Activated T-helper 1 cell treated with anti-CD3 and anti-CD28 coated beads, Interleukin-12 subunit alpha, Interleukin-12 subunit beta, Interleukin-2, Interleukin-4 antibody, amounts not matched to agents 30 ng/mL and 10 ng/mL and 1 ng/mL, durations not matched to agents 14 hours and 24 hours and 36 hours (primary cell): ENCODE measurements around the gene SCN1B. TPM values are rescaled to one million over a fixed set of nuclear protein-coding genes. Genes with fewer than 3 reads are reported as not detected.

ENCODE experiments used
- DNase-seq: peaks from one replicate; pipeline ENCODE4 v3.0.0; 2021; ENCODE audit warnings: low spot score
- H3K27ac Mint-ChIP-seq: one replicate; pipeline ENCODE4 v1.8.0; 2021; ENCODE audit warnings: mild to moderate bottlenecking, mixed read lengths
- H3K27me3 Mint-ChIP-seq: one replicate; pipeline ENCODE4 v1.8.0; 2022; ENCODE audit warnings: mild to moderate bottlenecking, moderate library complexity, mixed read lengths; ENCODE audit not compliant: insufficient read depth
- H3K36me3 Mint-ChIP-seq: one replicate; pipeline ENCODE4 v1.8.0; 2021; ENCODE audit warnings: low read depth, mixed read lengths
- H3K4me1 Mint-ChIP-seq: one replicate; pipeline ENCODE4 v1.8.0; 2021; ENCODE audit warnings: low read depth, mixed read lengths
- H3K4me3 Mint-ChIP-seq: one replicate; pipeline ENCODE4 v1.8.0; 2021; ENCODE audit warnings: mild to moderate bottlenecking, moderate library complexity, mixed read lengths
- H3K9me3 Mint-ChIP-seq: one replicate; pipeline ENCODE4 v1.8.0; 2021; ENCODE audit warnings: mixed read lengths
- intact Hi-C: fragments of 100-400 bp; cut with micrococcal nuclease; formaldehyde crosslinking; loops from one replicate; pipeline ENCODE4 v1.15.1; 2024
- total RNA-seq: library from RNA; stranded (reverse); gene quantifications from 2 replicates; pipeline ENCODE4 v1.2.3, GENCODE V29; 2022

Gene SCN1B
- total RNA-seq, 1 donor from 2014 or later, result 1.2 TPM

DNA sequence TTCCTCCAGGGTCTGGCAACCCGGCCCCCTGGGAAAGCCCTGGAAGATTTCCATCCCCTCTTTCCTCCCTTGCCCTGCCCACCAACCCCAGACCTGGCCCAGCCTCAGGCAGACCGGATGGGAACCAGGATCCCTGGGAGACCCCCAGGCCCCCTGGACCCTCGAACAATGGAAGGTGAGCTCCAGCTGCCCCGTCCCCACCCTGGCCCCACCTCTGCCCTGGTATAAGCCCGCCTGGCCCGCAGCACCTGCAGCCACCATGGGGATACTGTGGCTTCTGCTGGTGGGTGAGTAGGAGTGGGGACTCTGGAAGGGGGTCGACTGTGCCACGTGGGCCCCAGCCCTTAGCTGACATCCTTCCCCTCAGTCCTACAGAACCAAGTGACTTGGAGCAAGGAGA lies 43.7 kb downstream of the SCN1B start:
- Mint-ChIP-seq H3K27ac (no peak overlapping the region), H3K27me3 (peaks cover 2% of the 10 kb centered on the region)
- no peak for DNase-seq

DNA sequence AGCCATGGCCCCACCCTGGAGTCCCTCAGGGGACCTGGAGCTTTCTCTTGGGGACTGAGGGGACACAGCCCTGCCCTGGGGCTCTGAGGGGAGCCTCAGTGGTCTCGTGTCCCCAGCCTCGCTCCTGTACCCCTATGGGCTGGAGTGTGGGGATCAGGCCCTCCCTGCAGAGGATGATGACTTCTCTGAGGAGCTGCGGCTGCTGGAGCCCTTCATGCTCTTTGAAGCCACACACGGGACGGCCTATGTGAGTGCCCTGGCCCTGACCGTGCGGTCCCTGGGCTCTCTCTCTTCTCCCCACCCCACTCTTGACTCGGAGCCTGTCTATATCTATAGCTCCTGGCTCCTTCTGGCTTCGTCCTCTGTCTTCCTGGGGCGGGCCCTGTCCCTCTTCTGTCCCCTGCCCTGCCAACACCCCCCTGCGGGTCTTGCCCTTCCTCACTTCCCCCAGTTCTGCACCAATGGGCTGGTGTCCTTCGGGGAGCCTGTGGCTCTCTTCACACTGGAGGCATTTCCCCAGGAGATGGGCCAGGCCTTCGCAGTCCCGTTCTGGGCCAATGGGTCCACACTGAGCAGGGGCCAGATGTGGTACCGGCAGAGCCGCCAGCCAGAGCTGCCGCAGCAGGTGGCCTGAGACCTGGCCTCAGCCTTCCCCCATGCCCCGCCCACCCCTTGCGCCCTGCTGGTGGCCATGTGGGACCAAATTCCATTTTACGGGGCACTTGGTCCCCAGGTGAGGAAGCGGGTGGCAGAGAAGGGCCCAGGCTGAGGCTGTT lies 44.3 kb downstream of the SCN1B start:
- Mint-ChIP-seq H3K4me3 (no peak overlapping the region), H3K4me1 (no peaks in the 10 kb centered on the region), H3K27me3 (peaks cover 2% of the 10 kb centered on the region), H3K27ac (peak overlapping the region; percentile 52), H3K36me3 (no peaks in the 10 kb centered on the region), H3K9me3 (peaks cover 8% of the 10 kb centered on the region)
- DNase-seq, result no peak
- intact Hi-C loops, result no loop called here

More for the DNA sequence above, 43.7 kb downstream of the SCN1B start:
- Mint-ChIP-seq H3K4me3 (no peak overlapping the region), H3K4me1 (no peaks in the 10 kb centered on the region), H3K36me3 (no peaks in the 10 kb centered on the region), H3K9me3 (peaks cover 8% of the 10 kb centered on the region)
- intact Hi-C loops, result no loop called here

DNA sequence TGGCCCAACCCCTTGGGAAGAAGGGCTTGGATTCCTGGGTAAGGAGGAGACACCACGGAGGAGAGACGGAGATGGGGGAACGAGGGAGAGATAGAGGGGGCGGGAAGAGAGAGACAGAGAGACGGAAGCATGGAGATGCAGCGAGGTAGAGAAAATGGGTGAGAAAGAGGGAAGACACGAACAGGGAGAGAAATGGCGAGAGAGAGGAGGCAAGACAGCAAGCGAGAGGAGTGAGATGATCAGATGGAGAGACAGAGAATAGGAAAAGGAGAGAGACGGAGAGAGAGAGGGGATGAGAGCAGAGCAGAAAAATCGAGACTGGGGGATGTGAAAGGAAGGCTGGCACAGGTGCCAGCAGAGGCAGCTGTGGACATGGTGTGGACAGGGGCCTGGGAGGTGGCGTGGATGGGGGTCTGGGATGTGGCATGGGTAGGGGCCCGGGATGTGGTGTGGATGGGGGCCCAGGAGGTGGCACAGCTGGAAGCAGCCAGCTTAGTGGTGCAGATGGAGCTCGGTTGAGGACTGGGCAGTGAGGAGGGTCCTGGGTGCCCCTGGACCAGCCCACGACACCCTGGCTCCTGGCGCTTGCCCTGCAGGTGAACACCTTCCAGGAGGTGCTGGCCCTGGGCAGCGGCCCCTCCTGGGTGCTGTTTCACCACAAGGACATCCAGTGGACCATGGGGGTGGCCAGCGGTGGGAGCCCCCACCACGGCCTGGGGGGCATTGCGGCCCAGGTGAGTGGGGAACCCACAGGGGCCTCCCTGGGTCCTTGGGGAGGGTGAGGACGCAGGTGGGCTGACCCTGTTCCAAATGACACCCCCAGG lies 45.1 kb downstream of the SCN1B start:
- Mint-ChIP-seq H3K27me3 (no peaks in the 10 kb centered on the region), H3K4me1 (no peaks in the 10 kb centered on the region), H3K36me3 (no peaks in the 10 kb centered on the region), H3K4me3 (no peak overlapping the region), H3K27ac (peak overlapping the region; percentile 52), H3K9me3 (peaks cover 3% of the 10 kb centered on the region)
- DNase-seq, result no peak
- intact Hi-C loops, result no loop called here

- Mint-ChIP-seq H3K4me1 (no peaks in the 10 kb centered on the region), H3K4me3 (no peak overlapping the region), H3K9me3 (no peaks in the 10 kb centered on the region), H3K36me3 (no peaks in the 10 kb centered on the region), H3K27me3 (no peaks in the 10 kb centered on the region), H3K27ac (no peak overlapping the region)
- intact Hi-C loops, result no loop called here
- DNase-seq, result no peak
These were observed 45.7 kb downstream of the SCN1B start for GRCh38 chr19:35076026-35076370.

DNA sequence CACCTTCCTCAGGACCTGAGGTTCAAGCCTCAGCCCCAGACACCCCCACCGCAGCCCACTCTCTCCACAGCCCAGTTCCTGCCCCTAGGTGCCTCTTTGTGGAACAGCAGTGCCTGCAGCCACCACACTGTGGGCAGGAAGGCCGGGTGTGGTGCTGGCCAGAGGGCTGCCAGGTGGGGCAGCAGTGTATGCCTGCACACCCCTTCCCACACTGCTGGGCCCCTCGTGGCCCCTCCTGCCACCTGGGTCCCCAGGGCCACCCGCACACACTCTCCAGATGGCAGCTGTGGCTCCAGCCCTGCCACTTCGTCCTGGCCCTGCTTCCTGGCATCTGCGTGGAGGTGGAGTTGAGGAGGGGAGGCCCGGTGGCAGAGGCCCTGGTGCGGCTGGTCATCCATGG lies 46.4 kb downstream of the SCN1B start:
- no peak overlapping the region for H3K27ac Mint-ChIP-seq
- H3K27me3 Mint-ChIP-seq, result no peaks in the 10 kb centered on the region
- no peak for DNase-seq
- intact Hi-C loops, result no loop called here
- no peaks in the 10 kb centered on the region for H3K4me1 Mint-ChIP-seq
- H3K36me3 Mint-ChIP-seq, result no peaks in the 10 kb centered on the region
- no peak overlapping the region for H3K4me3 Mint-ChIP-seq
- H3K9me3 Mint-ChIP-seq, result no peaks in the 10 kb centered on the region

GRCh38 chr19:35077411-35078223 lies 47.3 kb downstream of the SCN1B start:
- DNase-seq, result no peak
- H3K4me1 Mint-ChIP-seq, result no peaks in the 10 kb centered on the region
- H3K9me3 Mint-ChIP-seq, result no peaks in the 10 kb centered on the region
- no peak overlapping the region for H3K4me3 Mint-ChIP-seq
- intact Hi-C loops, result no loop called here
- no peak overlapping the region for H3K27ac Mint-ChIP-seq
- no peaks in the 10 kb centered on the region for H3K36me3 Mint-ChIP-seq
- H3K27me3 Mint-ChIP-seq, result no peaks in the 10 kb centered on the region

DNA sequence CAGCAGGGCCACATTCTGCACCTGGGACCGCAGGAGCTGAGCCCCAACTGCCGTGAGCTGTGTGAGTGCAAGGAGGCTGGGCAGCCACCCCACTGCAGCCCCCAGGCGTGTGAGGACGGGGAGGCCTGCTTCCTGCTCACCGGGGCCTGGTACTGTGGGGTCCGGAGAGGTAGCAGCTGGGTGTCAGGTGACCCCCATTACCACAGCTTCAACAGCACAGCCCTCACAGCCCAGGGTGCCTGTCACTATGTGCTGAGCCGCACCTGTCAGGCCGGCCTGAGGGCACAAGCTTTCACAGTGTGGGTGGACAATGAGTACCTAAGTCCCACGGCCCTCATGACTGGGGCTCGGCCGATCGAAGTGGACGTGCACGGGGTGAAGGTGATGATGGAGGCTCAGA lies 49.6 kb downstream of the SCN1B start:
- no peak overlapping the region for H3K4me3 Mint-ChIP-seq
- H3K36me3 Mint-ChIP-seq, result no peaks in the 10 kb centered on the region
- no peak for DNase-seq
- intact Hi-C loops, result no loop called here
- no peaks in the 10 kb centered on the region for H3K4me1 Mint-ChIP-seq
- H3K27me3 Mint-ChIP-seq, result no peaks in the 10 kb centered on the region
- H3K27ac Mint-ChIP-seq, result no peak overlapping the region
- no peaks in the 10 kb centered on the region for H3K9me3 Mint-ChIP-seq

- intact Hi-C loops, result no loop called here
- no peak overlapping the region for H3K4me3 Mint-ChIP-seq
- H3K36me3 Mint-ChIP-seq, result no peaks in the 10 kb centered on the region
- H3K27ac Mint-ChIP-seq, result no peak overlapping the region
- H3K27me3 Mint-ChIP-seq, result no peaks in the 10 kb centered on the region
- H3K9me3 Mint-ChIP-seq, result no peaks in the 10 kb centered on the region
- DNase-seq, result no peak
- H3K4me1 Mint-ChIP-seq, result no peaks in the 10 kb centered on the region
These were observed 50.4 kb downstream of the SCN1B start for GRCh38 chr19:35080613-35081170.

- no peaks in the 10 kb centered on the region for H3K9me3 Mint-ChIP-seq
These were observed 50.9 kb downstream of the SCN1B start for GRCh38 chr19:35081201-35081600.

GRCh38 chr19:35083691-35084508 lies 53.6 kb downstream of the SCN1B start:
- H3K4me3 Mint-ChIP-seq, result no peak overlapping the region
- no peaks in the 10 kb centered on the region for H3K27me3 Mint-ChIP-seq
- no peaks in the 10 kb centered on the region for H3K9me3 Mint-ChIP-seq
- DNase-seq, result no peak
- H3K36me3 Mint-ChIP-seq, result no peaks in the 10 kb centered on the region
- H3K4me1 Mint-ChIP-seq, result no peaks in the 10 kb centered on the region
- intact Hi-C loops, result no loop called here
- no peak overlapping the region for H3K27ac Mint-ChIP-seq

More at GRCh38 chr19:35081201-35081600, 50.9 kb downstream of the SCN1B start:
- no peaks in the 10 kb centered on the region for H3K27me3 Mint-ChIP-seq
- no peak for DNase-seq
- intact Hi-C loops, result no loop called here
- H3K4me3 Mint-ChIP-seq, result no peak overlapping the region
- H3K4me1 Mint-ChIP-seq, result no peaks in the 10 kb centered on the region
- no peaks in the 10 kb centered on the region for H3K36me3 Mint-ChIP-seq
- no peak overlapping the region for H3K27ac Mint-ChIP-seq

GRCh38 chr19:35084509-35084762 lies 54.2 kb downstream of the SCN1B start:
- H3K4me3 Mint-ChIP-seq, result no peak overlapping the region
- no peaks in the 10 kb centered on the region for H3K4me1 Mint-ChIP-seq
- no peaks in the 10 kb centered on the region for H3K9me3 Mint-ChIP-seq
- DNase-seq, result no peak
- no peak overlapping the region for H3K27ac Mint-ChIP-seq
- no peaks in the 10 kb centered on the region for H3K36me3 Mint-ChIP-seq
- no peaks in the 10 kb centered on the region for H3K27me3 Mint-ChIP-seq
- intact Hi-C loops, result no loop called here

DNA sequence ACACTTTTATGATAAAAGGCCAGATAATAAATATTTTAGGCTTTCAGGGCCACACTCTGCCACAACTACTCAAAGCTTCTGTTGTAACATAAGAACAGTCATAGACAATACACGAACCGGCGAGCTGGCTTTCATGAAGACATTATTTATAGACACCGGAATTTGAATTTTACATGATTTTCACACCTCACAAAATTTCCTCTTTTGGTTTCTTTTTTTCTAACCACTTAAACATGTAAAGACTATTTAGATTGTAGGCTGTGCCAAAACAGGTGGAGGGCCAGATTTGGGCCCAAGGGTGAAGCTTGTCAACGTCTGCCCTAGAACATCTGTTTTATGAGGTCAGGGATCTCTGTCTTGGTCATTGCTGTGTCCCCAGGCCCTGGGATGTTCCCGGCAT lies 55.7 kb downstream of the SCN1B start:
- intact Hi-C loops, result no loop called here
- Mint-ChIP-seq H3K27ac (no peak overlapping the region), H3K9me3 (no peaks in the 10 kb centered on the region), H3K4me1 (no peaks in the 10 kb centered on the region), H3K36me3 (no peaks in the 10 kb centered on the region), H3K4me3 (no peak overlapping the region), H3K27me3 (no peaks in the 10 kb centered on the region)
- DNase-seq, result no peak
